Measurements from ENCODE around the gene LPGAT1.

LPGAT1 gene

GRCh38 chr1:211781260-211781659 is 49.3 kb downstream of the LPGAT1 start:
- H3K27ac ChIP-seq: no peak overlapping the region
- no peak for DNase-seq (ENCODE audit: low read depth, low spot score)

DNA sequence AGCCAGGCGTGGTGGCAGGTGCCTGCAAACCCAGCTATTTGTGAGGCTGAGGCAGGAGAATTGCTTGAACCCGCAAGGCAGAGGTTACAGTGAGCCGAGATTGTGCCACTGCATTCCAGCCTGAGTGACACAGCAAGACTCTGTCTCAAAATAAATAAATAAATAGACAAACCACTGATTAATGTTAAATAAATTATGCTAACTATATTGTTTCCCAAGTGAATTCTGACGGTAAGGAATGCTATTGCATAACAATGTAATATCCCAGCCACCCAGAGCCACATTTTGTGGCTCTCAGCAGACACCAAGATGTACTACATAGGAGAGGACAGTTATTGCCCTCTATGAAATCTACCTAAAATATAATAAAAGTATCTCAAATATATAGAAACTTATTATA is 55.4 kb downstream of the LPGAT1 start:
- no peak for DNase-seq (ENCODE audit: low read depth, low spot score)
- H3K27ac ChIP-seq: no peak overlapping the region

DNA sequence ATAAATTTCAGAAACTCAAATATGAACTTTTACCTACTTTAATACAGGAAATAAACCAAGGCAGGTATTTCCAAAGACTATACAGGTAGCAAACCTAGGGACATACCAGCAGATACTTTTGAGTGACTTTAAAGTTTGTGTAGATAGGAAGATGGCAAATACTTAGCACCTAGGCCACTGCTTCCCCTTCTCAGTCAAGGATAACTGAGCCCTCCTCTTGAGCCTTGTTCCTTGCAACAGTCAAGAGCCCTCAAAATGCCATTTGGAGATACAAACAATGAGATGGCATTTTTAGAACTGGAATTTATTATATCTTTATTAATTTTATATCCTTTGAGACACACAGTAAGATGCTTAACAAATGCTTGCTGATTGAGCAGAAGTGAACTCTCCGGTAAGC is 65.9 kb downstream of the LPGAT1 start:
- H3K27ac ChIP-seq: no peak overlapping the region
- no peak for DNase-seq (ENCODE audit: low read depth, low spot score)

- DNase-seq (ENCODE audit: low read depth, low spot score): no peak
- no peak overlapping the region for H3K27ac ChIP-seq
Observed at GRCh38 chr1:211762206-211762605, 68.4 kb downstream of the LPGAT1 start.

- DNase-seq (ENCODE audit: low read depth, low spot score): no peak
- H3K27ac ChIP-seq: no peak overlapping the region
Observed at GRCh38 chr1:211761400-211761799, 69.2 kb downstream of the LPGAT1 start.

DNA sequence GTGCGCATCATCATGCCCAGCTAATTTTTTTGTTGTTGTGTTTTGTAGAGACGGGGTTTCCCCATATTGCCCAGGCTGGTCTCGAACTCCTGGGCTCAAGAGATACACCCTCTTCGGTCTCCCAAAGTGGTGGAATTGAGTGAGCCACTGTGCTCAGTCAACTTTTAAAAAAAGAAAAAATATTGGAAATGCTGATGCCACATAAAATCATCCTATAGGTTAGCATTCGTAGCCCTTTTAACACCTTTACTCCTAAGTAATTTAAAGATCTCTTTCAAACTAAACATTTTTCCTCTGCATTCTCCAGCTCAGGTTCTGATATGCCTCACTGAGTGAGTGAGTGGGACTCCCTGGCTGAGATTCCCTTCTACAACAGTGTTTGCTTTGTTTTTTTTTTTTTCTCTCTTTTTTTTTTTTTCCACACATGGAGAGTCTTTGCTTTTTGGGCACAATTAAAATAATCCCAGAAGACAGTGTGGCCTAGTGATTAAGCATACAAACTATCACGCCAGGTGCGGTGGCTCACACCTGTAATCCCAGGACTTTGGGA is 74.0 kb downstream of the LPGAT1 start:
- H3K27ac ChIP-seq: no peak overlapping the region
- no peak for DNase-seq (ENCODE audit: low read depth, low spot score)

DNA sequence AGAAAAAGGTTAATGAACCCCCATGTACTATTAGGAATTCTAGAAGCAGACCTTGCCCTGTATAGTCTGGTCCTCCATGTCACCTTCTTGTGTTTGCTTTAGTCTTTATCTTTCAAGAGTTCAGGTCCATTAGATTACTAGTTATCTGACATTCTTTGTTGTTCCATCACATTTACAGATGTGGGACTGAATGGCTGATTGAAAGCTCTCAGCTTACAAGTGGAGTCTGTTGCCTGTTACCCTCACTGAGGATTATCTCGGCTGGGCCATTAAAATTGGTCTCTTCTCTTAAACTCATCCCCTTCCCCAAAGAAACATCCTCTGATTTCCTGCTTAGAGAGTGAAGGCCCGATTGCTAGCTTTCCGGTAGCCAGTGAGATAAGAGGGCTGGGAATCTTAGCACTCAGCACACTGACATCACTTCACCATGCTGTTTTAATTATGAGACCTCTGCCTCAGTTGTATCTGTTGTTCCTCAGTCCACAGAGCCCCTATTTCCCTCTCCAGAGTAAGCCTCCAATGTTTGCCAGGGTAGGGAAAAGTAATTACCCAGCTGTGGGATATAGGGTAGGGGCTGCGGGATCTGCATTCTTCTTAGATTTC is 76.8 kb downstream of the LPGAT1 start:
- H3K27ac ChIP-seq: no peak overlapping the region
- no peak for DNase-seq (ENCODE audit: low read depth, low spot score)

- no peak for DNase-seq (ENCODE audit: low read depth, low spot score)
- H3K27ac ChIP-seq: no peak overlapping the region
Observed at GRCh38 chr1:211752951-211753486, 77.5 kb downstream of the LPGAT1 start.

DNA sequence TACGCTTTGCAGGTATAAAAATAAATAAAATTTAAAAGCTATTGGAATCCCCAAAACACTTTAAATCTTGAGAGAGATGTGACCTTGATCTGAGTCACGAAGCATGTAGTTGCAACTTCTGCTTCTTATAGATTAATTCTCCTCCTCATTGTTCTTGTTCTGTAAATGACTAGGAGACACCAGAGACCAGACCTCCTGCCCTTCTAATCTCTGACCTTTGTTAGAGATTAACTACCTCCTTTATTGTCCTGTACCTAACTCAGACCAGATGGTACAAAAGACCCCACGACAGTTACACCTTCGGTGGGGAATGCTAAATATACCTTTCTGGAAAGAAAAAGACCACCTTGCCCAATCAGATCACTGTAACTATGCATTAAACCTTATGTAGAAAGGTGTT is 78.2 kb downstream of the LPGAT1 start:
- DNase-seq (ENCODE audit: low read depth, low spot score): no peak
- H3K27ac ChIP-seq: no peak overlapping the region

DNA sequence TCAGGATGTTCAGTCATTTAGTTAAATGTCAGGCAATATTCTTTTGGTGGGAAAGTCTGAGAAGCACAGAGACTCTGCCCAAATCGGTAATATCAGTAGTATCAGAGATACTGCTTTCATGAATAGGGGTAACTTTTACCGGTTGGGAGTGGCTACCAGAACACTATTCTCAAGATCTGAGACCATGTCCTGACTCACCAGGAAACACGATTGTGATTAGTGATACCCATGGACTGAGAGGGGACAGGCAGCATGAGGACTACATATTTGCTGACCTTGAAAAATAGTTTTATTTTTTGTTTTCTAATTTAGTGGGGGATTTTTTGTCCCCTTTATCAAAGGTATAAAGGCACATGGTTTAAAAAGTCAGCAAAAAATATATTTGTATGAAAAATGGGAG is 79.1 kb downstream of the LPGAT1 start:
- no peak overlapping the region for H3K27ac ChIP-seq

GRCh38 chr1:211750599-211750998 is 80.0 kb downstream of the LPGAT1 start:
- H3K27ac ChIP-seq: no peak overlapping the region
- no peak for DNase-seq (ENCODE audit: low read depth, low spot score)

More for the DNA sequence above, 79.1 kb downstream of the LPGAT1 start:
- DNase-seq (ENCODE audit: low read depth, low spot score): no peak

- H3K27ac ChIP-seq: no peak overlapping the region
- no peak for DNase-seq (ENCODE audit: low read depth, low spot score)
Observed at GRCh38 chr1:211749251-211749650, 81.3 kb downstream of the LPGAT1 start.

DNA sequence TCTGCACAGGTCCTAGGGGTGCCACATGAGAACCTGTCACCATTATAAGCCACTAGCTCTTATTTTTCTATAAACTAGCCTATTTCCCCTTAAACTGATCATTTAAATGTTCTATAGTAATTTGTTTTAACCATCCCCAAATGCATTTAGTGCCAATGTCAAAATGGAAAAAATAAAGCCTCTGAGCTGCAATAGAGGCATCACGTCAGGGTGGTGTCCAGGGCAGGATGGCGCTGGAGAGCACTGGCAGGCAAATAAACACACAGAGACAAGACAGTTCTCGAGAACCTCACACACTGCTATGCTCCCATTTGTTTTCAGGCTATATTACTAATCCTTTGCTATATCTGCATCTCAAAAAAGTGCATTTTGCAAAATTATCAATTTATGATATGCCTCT is 81.8 kb downstream of the LPGAT1 start:
- no peak for DNase-seq (ENCODE audit: low read depth, low spot score)

DNA sequence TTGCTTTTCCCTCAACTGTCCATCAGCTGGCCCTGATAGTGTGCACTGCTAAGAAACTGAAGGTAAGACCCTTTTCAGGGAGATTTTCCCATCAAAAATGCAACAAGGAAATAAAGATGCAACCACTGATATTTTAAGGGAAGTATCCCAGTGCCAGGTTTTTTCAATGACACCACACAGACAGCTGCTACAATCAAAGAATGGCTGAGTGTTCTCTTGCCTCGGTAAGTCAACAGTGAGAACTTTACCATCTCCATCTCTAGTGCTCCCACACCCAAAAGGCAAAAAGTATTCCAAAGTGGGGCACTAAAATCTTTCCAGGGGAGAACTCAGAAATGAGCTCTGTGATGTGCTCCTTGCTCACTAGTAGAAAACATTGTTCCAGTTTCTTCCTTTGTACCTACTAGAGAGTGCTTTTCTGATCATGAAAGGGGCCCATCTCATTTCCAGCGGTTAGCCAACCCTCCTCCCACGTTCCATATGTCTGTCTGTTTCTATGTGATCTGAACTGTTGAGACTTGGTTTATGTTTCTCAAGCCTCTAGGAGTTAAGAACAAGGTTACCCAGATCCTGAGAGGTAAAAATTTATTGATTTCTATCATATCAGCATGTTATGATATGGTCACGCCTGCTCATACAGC is 87.6 kb downstream of the LPGAT1 start:
- no peak overlapping the region for H3K27ac ChIP-seq
- no peak for DNase-seq (ENCODE audit: low read depth, low spot score)

More for the DNA sequence above, 81.8 kb downstream of the LPGAT1 start:
- no peak overlapping the region for H3K27ac ChIP-seq

GRCh38 chr1:211742272-211742671 is 88.3 kb downstream of the LPGAT1 start:
- H3K27ac ChIP-seq: no peak overlapping the region
- DNase-seq (ENCODE audit: low read depth, low spot score): no peak

DNA sequence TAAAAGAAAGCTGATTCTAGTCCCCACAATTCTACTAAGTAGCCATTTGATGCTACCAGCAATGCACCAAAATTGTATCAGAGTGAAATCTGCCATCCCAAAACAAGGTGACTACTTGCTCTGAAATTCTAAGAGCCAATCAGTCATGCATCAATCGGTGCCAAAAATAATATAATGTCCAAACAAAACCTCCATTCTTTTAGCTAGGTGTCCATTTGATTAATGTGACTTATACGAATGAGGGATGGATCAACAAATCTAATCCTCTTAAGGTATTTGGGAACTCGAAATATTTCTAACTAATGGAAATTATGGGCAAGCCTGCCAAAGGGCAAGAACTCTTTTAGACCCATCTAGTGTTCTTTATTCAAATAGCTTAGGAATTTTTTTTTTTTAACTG is 88.8 kb downstream of the LPGAT1 start:
- no peak for DNase-seq (ENCODE audit: low read depth, low spot score)
- H3K27ac ChIP-seq: no peak overlapping the region

DNA sequence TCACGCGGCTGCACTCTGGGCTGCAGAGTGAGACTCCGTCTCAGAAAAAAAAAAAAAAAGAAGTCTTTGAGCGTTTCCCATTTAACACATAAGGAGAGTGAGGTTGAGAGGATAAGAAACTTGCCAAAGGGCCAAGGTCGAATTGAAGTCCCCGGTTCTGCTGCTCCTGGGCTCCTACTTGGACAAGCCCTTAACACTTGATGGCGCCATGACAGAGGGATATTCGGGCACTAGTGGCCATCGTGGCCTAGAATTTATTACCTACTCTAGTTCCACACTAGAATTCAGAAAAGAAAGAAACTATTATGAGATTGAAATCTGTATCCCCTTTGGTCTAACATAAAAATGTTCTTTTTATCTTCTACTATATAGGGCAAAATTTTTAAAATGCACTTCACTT is 89.4 kb downstream of the LPGAT1 start:
- no peak overlapping the region for H3K27ac ChIP-seq
- DNase-seq (ENCODE audit: low read depth, low spot score): no peak

DNA sequence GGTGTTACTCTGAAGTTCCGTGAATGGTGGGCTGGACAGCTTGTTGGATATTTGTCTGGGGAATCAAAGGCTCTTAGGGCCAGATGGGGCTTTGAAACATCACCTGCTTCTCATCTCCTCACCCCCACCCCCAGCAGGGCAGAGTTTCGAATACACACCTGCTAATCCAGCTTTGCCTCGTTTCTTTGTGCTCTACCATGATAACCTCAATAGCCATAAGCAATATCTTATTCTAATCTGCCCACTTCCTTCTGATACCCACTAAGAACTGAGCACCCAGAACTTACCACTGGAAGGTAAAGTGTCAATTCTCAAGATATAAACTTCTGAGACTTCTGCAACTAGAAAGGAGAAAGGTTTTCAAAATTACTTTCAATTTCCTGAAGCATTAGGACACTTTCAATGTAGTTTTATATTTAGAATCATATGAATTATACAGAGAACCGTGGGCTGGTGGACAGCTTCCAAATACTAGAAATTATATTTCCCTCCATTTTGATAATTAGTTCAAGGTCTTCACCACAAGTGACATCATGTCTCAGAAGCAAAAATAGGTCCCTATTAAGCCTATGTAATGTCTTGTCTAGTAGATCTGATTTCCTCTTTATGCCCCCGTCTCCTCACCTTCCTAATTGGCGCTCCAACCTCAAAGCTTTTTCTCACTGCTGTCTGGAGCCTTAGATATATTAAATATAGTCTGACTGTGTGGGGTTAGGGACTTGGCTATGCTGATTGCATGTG is 90.7 kb downstream of the LPGAT1 start:
- H3K27ac ChIP-seq: no peak overlapping the region
- no peak for DNase-seq (ENCODE audit: low read depth, low spot score)

DNA sequence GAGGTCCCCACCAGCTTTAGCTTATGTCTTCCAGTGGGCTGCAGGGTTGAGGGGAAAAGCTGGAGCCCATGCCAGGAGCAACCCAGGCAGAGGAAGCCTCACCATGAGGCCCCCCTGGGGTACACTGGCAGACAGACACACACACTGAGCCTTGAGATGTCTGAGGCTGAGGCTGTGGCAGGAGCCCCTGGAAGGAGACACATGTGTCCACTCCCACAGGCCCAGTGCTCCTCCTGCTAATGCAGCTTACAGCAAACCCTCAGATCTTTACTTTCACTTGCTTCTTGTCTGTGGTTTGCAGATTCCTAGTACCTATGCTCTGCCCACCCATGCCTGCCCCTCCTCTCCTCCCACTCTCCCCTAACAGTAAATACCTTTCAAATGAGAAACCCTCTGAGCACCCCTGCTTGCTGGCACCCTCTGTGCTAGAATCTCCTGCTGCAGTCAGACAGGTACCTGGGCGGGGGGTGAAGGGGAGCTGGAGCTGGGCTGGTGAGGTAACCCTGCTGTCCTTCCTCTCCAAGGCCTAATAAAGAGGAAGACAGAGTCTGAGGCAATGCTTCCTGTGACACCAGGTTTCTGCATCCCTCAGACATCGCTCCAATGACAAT is 91.8 kb downstream of the LPGAT1 start:
- no peak overlapping the region for H3K27ac ChIP-seq
- no peak for DNase-seq (ENCODE audit: low read depth, low spot score)

- no peak overlapping the region for H3K27ac ChIP-seq
- DNase-seq (ENCODE audit: low read depth, low spot score): no peak
Observed at GRCh38 chr1:211738096-211738690, 92.4 kb downstream of the LPGAT1 start.

Measured in epithelial cell of prostate (primary cell).